KMS-11 (cell line): Measurements from ENCODE around the gene DCHS2.

Experiments used
- H2AFZ ChIP-seq: fragments of 200-600 bp; sonication (generic); 2 replicates; pipeline ENCODE4 v1.6.1; 2016; ENCODE audit warnings: antibody characterized with exemption, mixed run types, low read depth
- H3K27ac ChIP-seq: fragments of 200-600 bp; sonication (generic); 2 replicates; pipeline ENCODE4 v1.6.1; 2016; ENCODE audit warnings: mild to moderate bottlenecking, mixed run types
- H3K27me3 ChIP-seq: fragments of 200-600 bp; sonication (generic); 2 replicates; pipeline ENCODE4 v1.6.1; 2017; ENCODE audit warnings: mild to moderate bottlenecking, low read depth, mixed run types, moderate library complexity; ENCODE audit not compliant: insufficient read depth
- H3K36me3 ChIP-seq: fragments of 200-600 bp; sonication (generic); 2 replicates; pipeline ENCODE4 v1.6.1; 2017; ENCODE audit warnings: mild to moderate bottlenecking, mixed run types; ENCODE audit not compliant: insufficient read depth
- H3K4me1 ChIP-seq: fragments of 200-600 bp; sonication (generic); 2 replicates; pipeline ENCODE4 v1.6.1; 2016; ENCODE audit warnings: mild to moderate bottlenecking, low read depth, mixed run types; ENCODE audit not compliant: poor library complexity, severe bottlenecking
- H3K4me2 ChIP-seq: fragments of 200-600 bp; sonication (generic); 2 replicates; pipeline ENCODE4 v1.7.0; 2016; ENCODE audit warnings: mild to moderate bottlenecking, mixed run types
- H3K4me3 ChIP-seq: fragments of 200-600 bp; sonication (generic); IDR thresholded peaks from 2 replicates; pipeline ENCODE4 v1.6.1; 2017; ENCODE audit warnings: low read depth, low read length, mixed read lengths; ENCODE audit not compliant: insufficient read depth
- H3K79me2 ChIP-seq: fragments of 200-600 bp; sonication (generic); 2 replicates; pipeline ENCODE4 v1.6.1; 2016; ENCODE audit warnings: low read depth, mixed run types; ENCODE audit not compliant: insufficient read depth
- H3K9ac ChIP-seq: fragments of 200-600 bp; sonication (generic); 2 replicates; pipeline ENCODE4 v1.6.1; 2016; ENCODE audit warnings: mild to moderate bottlenecking, mixed run types
- H4K20me1 ChIP-seq: fragments of 200-600 bp; sonication (generic); 2 replicates; pipeline ENCODE4 v1.6.1; 2016; ENCODE audit warnings: mild to moderate bottlenecking, mixed run types; ENCODE audit not compliant: insufficient read depth
- TF ChIP-seq, protein P1 (sequence below): fragments of 200-600 bp; sonication (generic); conservative IDR thresholded peaks from 2 replicates; pipeline ENCODE4 v1.6.1; 2017; ENCODE audit warnings: low read depth, mild to moderate bottlenecking, antibody characterized with exemption, low read length, moderate library complexity, mixed read lengths

The DCHS2 gene

DNA sequence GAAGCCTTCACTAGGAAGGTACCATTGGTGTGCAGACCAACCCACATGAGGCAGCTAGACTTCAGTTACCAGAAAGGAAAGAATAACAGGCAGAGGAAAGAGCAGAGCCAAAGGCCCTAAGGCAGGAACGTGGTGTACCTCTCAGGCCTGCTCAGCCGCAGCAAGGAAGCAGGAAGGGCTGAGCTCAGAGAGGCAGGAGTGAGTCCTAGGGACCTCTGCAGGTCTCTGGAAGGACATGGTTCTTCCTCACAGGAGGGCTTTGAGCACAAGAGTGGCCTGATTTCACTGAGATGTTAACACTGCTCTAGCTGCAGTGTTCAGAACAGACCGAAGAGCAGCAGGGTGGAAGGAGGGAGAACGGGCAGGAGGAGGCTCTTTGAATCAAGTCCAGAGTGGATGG is 124.6 kb downstream of the DCHS2 start:
- Histone ChIP-seq H3K27ac (no peak overlapping the region), H3K4me3 (no peak overlapping the region), H2AFZ (no peak overlapping the region), H3K4me2 (no peak overlapping the region), H3K79me2 (no peaks in the 10 kb centered on the region), H3K4me1 (no peaks in the 10 kb centered on the region), H3K36me3 (no peaks in the 10 kb centered on the region), H4K20me1 (no peaks in the 10 kb centered on the region), H3K9ac (no peak overlapping the region), H3K27me3 (no peaks in the 10 kb centered on the region)
- TF ChIP-seq, protein P1, sequence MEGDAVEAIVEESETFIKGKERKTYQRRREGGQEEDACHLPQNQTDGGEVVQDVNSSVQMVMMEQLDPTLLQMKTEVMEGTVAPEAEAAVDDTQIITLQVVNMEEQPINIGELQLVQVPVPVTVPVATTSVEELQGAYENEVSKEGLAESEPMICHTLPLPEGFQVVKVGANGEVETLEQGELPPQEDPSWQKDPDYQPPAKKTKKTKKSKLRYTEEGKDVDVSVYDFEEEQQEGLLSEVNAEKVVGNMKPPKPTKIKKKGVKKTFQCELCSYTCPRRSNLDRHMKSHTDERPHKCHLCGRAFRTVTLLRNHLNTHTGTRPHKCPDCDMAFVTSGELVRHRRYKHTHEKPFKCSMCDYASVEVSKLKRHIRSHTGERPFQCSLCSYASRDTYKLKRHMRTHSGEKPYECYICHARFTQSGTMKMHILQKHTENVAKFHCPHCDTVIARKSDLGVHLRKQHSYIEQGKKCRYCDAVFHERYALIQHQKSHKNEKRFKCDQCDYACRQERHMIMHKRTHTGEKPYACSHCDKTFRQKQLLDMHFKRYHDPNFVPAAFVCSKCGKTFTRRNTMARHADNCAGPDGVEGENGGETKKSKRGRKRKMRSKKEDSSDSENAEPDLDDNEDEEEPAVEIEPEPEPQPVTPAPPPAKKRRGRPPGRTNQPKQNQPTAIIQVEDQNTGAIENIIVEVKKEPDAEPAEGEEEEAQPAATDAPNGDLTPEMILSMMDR = no peak

GRCh38 chr4:154364066-154364845 is 127.3 kb downstream of the DCHS2 start:
- Histone ChIP-seq H3K4me1 (no peaks in the 10 kb centered on the region), H2AFZ (no peak overlapping the region), H4K20me1 (no peaks in the 10 kb centered on the region), H3K9ac (no peak overlapping the region), H3K4me2 (no peak overlapping the region), H3K4me3 (no peak overlapping the region), H3K79me2 (no peaks in the 10 kb centered on the region), H3K27ac (no peak overlapping the region), H3K36me3 (no peaks in the 10 kb centered on the region), H3K27me3 (no peaks in the 10 kb centered on the region)
- TF ChIP-seq, protein P1 = no peak

DNA sequence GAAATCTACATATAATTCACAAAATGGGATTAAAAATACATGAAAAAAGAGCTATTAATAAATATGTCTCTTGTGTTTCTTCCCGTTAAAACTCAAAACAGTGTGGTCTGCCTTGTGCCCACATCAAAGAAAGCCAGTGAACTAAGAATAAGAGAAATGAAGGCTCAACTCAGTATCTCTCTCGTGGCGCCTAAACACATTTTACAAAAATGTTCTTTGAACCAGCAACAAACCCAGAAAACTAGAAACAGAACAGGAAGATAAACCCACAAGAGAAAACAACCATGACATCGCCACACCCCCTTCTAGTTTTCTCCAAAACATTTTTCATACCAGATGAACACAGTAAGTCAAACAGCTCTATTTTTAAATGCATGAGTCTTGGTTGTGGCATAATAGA is 130.1 kb downstream of the DCHS2 start:
- no peaks in the 10 kb centered on the region for H3K4me1 ChIP-seq
- no peak overlapping the region for H3K4me2 ChIP-seq
- no peak overlapping the region for H2AFZ ChIP-seq
- H3K36me3 ChIP-seq = no peaks in the 10 kb centered on the region
- H3K27ac ChIP-seq = no peak overlapping the region
- H4K20me1 ChIP-seq = no peaks in the 10 kb centered on the region
- no peaks in the 10 kb centered on the region for H3K79me2 ChIP-seq
- TF ChIP-seq, protein P1 = no peak
- no peak overlapping the region for H3K9ac ChIP-seq
- H3K4me3 ChIP-seq = no peak overlapping the region
- no peaks in the 10 kb centered on the region for H3K27me3 ChIP-seq

DNA sequence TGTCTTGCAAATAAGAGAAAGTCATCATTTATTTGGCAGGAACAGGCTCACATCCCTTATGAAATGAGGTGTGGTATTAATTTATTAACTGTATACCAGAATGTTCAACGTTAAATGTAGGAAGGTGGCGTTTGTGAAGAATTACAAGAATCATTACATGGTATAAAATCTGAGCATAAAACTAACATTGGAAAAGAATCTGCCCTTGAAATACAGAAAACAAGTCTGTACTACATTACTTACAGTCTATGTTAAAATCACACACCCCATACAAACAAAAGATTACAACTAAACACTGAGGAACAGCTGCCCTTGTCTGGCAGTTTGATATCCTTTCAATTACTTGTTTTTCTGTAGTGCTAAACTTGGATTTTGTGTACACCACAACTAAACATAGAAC is 131.1 kb downstream of the DCHS2 start:
- Histone ChIP-seq H3K79me2 (no peaks in the 10 kb centered on the region), H3K9ac (no peak overlapping the region), H3K27me3 (no peaks in the 10 kb centered on the region), H4K20me1 (no peaks in the 10 kb centered on the region), H3K27ac (no peak overlapping the region), H2AFZ (no peak overlapping the region), H3K36me3 (no peaks in the 10 kb centered on the region), H3K4me2 (no peak overlapping the region), H3K4me1 (no peaks in the 10 kb centered on the region), H3K4me3 (no peak overlapping the region)
- TF ChIP-seq, protein P1 = no peak
